Smooth muscle cell (in vitro differentiated cells): ENCODE measurements around the gene PTPRN2. TPM values are rescaled to one million over a fixed set of nuclear protein-coding genes. Genes with fewer than 3 reads are reported as not detected.

Experiments
- DNase-seq: peaks from one replicate; lab custom pipeline; 2025; ENCODE audit not compliant: unreplicated experiment; lab: John Stamatoyannopoulos, UW
- H2AFZ ChIP-seq: fragments of 200-600 bp; sonication (generic); 2 replicates; pipeline ENCODE4 v1.6.0; 2016; ENCODE audit warnings: antibody characterized with exemption, low read depth, mild to moderate bottlenecking
- H3F3A ChIP-seq: fragments of 200-600 bp; sonication (generic); 2 replicates; pipeline ENCODE4 v1.6.0; 2017; ENCODE audit warnings: antibody characterized with exemption, low read depth
- H3K27ac ChIP-seq: fragments of 200-600 bp; sonication (generic); 2 replicates; pipeline ENCODE4 v1.5.1; 2016; ENCODE audit warnings: low read depth, mild to moderate bottlenecking
- H3K27me3 ChIP-seq: fragments of 200-600 bp; sonication (generic); 2 replicates; pipeline ENCODE4 v1.6.1; 2016; ENCODE audit warnings: low read depth, mild to moderate bottlenecking
- H3K36me3 ChIP-seq: fragments of 200-600 bp; sonication (generic); 2 replicates; pipeline ENCODE4 v1.5.1; 2016; ENCODE audit warnings: low read depth
- H3K4me1 ChIP-seq: fragments of 200-600 bp; sonication (generic); 2 replicates; pipeline ENCODE4 v1.5.1; 2016; ENCODE audit warnings: low read depth
- H3K4me2 ChIP-seq: fragments of 200-600 bp; sonication (generic); 2 replicates; pipeline ENCODE4 v1.6.0; 2016; ENCODE audit warnings: mild to moderate bottlenecking
- H3K4me3 ChIP-seq: fragments of 200-600 bp; sonication (generic); 2 replicates; pipeline ENCODE4 v1.5.1; 2016; ENCODE audit warnings: mild to moderate bottlenecking
- H3K79me2 ChIP-seq: fragments of 200-600 bp; sonication (generic); 2 replicates; pipeline ENCODE4 v1.6.0; 2016; ENCODE audit warnings: low read depth, mild to moderate bottlenecking
- H3K9ac ChIP-seq: fragments of 200-600 bp; sonication (generic); 2 replicates; pipeline ENCODE4 v1.6.0; 2016; ENCODE audit warnings: low read depth
- H3K9me3 ChIP-seq: fragments of 200-600 bp; sonication (generic); replicated peaks from 2 replicates; pipeline ENCODE4 v1.5.1; 2016; ENCODE audit warnings: low read depth
- H4K20me1 ChIP-seq: fragments of 200-600 bp; sonication (generic); 2 replicates; pipeline ENCODE4 v1.6.0; 2016; ENCODE audit warnings: low read depth
- CTCF ChIP-seq: fragments of 200-600 bp; sonication (generic); IDR thresholded peaks from 2 replicates; pipeline ENCODE4 v1.5.1; 2017; ENCODE audit warnings: borderline replicate concordance, mild to moderate bottlenecking, antibody characterized with exemption; ENCODE audit not compliant: insufficient read depth, poor library complexity, severe bottlenecking
- WGBS: methylation state at CpG from one replicate; pipeline ENCODE4 v1.1.7; 2016; ENCODE audit warnings: low lambda C conversion rate; 5-methylcytosine and 5-hydroxymethylcytosine counted together
- polyA plus RNA-seq: library from polyadenylated mRNA; unstranded; fragments of >200 nt; fragmentation: Nextera tagmentation; extraction: Ambion mirVana; gene quantifications from 2 replicates; pipeline ENCODE4 v1.2.1, GENCODE V29; 2016
- total RNA-seq: library from RNA; depleted of rRNA; stranded (reverse); fragments of >200 nt; gene quantifications from 2 replicates; pipeline ENCODE4 v1.2.3, GENCODE V29; 2014

Gene PTPRN2
- total and polyA plus RNA-seq, 2 experiments from 2014 or later, result 0.09 to 0.87 TPM

- H4K20me1 ChIP-seq, result no peaks in the 10 kb centered on the region
- no peaks in the 10 kb centered on the region for H3K36me3 ChIP-seq
- 83% methylated on average over 9 of the region's 9 CpGs for WGBS
- no peaks in the 10 kb centered on the region for H3F3A ChIP-seq
- H3K27ac ChIP-seq, result no peak overlapping the region
- no peak for DNase-seq
- H3K4me1 ChIP-seq, result peaks cover 20% of the 10 kb centered on the region
- H3K27me3 ChIP-seq, result no peaks in the 10 kb centered on the region
- no peak for TF ChIP-seq CTCF
- H3K9me3 ChIP-seq, result no peaks in the 10 kb centered on the region
- no peak overlapping the region for H3K9ac ChIP-seq
- H2AFZ ChIP-seq, result no peak overlapping the region
- no peak overlapping the region for H3K4me2 ChIP-seq
- H3K79me2 ChIP-seq, result no peaks in the 10 kb centered on the region
- H3K4me3 ChIP-seq, result no peak overlapping the region
Measured at GRCh38 chr7:157844141-157844540, 743.5 kb downstream of the PTPRN2 start.

- H3K27ac ChIP-seq, result no peak overlapping the region
- 91% methylated on average over 29 of the region's 29 CpGs for WGBS
Measured at GRCh38 chr7:157843336-157844140, 744.1 kb downstream of the PTPRN2 start.

GRCh38 chr7:157841773-157842370, 745.8 kb downstream of the PTPRN2 start:
- Histone ChIP-seq H3K9ac (no peak overlapping the region), H3K36me3 (no peaks in the 10 kb centered on the region), H3K9me3 (no peaks in the 10 kb centered on the region), H2AFZ (peak overlapping the region; percentile 71), H3K4me1 (peaks cover 20% of the 10 kb centered on the region), H3K4me3 (no peak overlapping the region), H4K20me1 (no peaks in the 10 kb centered on the region), H3K4me2 (no peak overlapping the region), H3K79me2 (no peaks in the 10 kb centered on the region), H3K27me3 (no peaks in the 10 kb centered on the region), H3F3A (no peaks in the 10 kb centered on the region), H3K27ac (no peak overlapping the region)
- 63% methylated on average over 14 of the region's 14 CpGs for WGBS
- DNase-seq, result no peak
- TF ChIP-seq CTCF, result no peak

More at GRCh38 chr7:157843336-157844140, 744.1 kb downstream of the PTPRN2 start:
- Histone ChIP-seq H3K4me1 (peaks cover 20% of the 10 kb centered on the region), H3F3A (no peaks in the 10 kb centered on the region), H3K9me3 (no peaks in the 10 kb centered on the region), H3K4me2 (no peak overlapping the region), H3K4me3 (no peak overlapping the region), H3K79me2 (no peaks in the 10 kb centered on the region), H4K20me1 (no peaks in the 10 kb centered on the region), H3K36me3 (no peaks in the 10 kb centered on the region), H3K27me3 (no peaks in the 10 kb centered on the region), H2AFZ (no peak overlapping the region), H3K9ac (no peak overlapping the region)
- no peak for TF ChIP-seq CTCF
- DNase-seq, result no peak
